ENCODE data around the gene PRSS2. TPM values are rescaled to one million over a fixed set of nuclear protein-coding genes. Genes with fewer than 3 reads are reported as not detected.

Gene PRSS2
- total and polyA plus RNA-seq, 9 of the 15 experiments (the other 6 are each of a cell fraction or from before 2014, with no cell fraction given) = 1.3 to 23.9 (median 3.8) TPM

- TF ChIP-seq MNT (conservative IDR thresholded peaks at IDR 0.05) (0 out of 4 replicates have a peak, but pooled peaks of 1 of the 2 experiments have one; percentile 7), ID3 (CRISPR knock-in tag; IDR thresholded peaks at IDR 0.05) (no peak), ID3 (tag; IDR thresholded peaks at IDR 0.05) (peak; percentile 38; the same call in 1 of the 2 replicates), CBX2 (IDR thresholded peaks at IDR 0.05; ENCODE audit: insufficient read depth, low read length, poor library complexity, severe bottlenecking) (no peak), BCOR (IDR thresholded peaks at IDR 0.05) (no peak), THRAP3 (IDR thresholded peaks at IDR 0.05; ENCODE audit: borderline replicate concordance) (no peak), KDM5B (IDR thresholded peaks at IDR 0.05; ENCODE audit: insufficient replicate concordance, low read depth, low read length) (no peak), ELF1 (tag; IDR thresholded peaks at IDR 0.05) (peak; percentile 28; the same call in 1 of the 2 replicates), CTCF (IDR thresholded peaks at IDR 0.05 in 2 of 3, conservative IDR thresholded peaks at IDR 0.05 in 1 of 3; ENCODE audit: insufficient read depth in 2 of 3, low read depth in 1 of 3, low read length in 3 of 3) (peak; percentile 99 to 100 (median 100)), HCFC1 (IDR thresholded peaks at IDR 0.05; ENCODE audit: low read depth, low read length) (no peak), SIN3B (IDR thresholded peaks at IDR 0.05; ENCODE audit: low read depth) (no peak), NEUROD1 (IDR thresholded peaks at IDR 0.05; ENCODE audit: borderline replicate concordance, low read depth, low read length, partially characterized antibody) (no peak), CUX1 (CRISPR knock-in tag; IDR thresholded peaks at IDR 0.05) (no peak), TFE3 (CRISPR knock-in tag; IDR thresholded peaks at IDR 0.05) (no peak)
Observed at GRCh38 chr7:142782922-142783900, 12.4 kb downstream of the PRSS2 start (continued).

Data from K562 (cell line).